Measurements from ENCODE around the gene OSBPL6.
A peak's percentile ranks its signal among the peaks of the same experiment; 100 is the strongest.
"Not testable (repeated sequence)": the region's sequence is repeated elsewhere in the genome, so short reads cannot be mapped to it uniquely, and the experiment has no call there.

The OSBPL6 gene

DNA sequence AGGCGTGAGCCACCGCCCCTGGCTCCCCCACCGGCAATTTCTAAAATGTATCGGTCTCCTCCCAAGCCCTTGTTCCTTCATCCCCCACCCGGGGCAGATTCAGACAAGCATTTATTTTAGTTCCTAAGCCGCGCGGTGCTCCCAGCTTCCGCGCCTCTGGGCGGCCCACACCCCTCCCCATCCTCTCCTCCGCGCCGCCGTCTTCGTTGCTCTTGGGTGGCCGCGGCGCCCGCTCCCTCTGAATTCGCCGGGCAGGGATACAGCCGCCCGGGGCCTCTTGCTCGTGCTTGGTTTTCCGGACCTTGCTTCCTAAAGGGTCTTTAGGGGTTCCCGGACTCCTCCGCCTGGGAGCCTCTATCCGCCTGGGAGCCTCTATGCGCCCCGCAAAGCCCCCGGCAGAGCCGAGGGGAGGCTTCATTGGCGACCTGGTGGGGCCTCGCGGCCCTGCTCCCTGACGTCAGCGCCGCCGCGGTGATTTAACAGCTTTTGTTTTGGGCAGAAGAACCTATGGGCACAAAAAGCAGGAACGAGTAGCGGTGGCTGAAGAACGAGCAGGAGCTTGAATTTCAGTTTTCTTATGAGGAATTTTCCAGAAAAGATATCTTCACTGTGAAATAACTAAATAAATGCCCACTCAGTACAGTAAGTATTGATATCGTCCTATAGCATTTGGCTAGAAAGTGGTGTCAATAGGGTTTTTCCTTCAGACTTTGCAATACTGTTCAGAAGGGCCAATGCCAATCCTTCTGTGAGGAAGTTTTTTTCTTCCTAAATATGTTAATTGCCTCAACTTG lies 219.4 kb downstream of the OSBPL6 start:
- DNase-seq, result peak; percentile 80

- DNase-seq, result peak; percentile 89
Observed at GRCh38 chr2:178414266-178415247, 220.2 kb downstream of the OSBPL6 start.

DNA sequence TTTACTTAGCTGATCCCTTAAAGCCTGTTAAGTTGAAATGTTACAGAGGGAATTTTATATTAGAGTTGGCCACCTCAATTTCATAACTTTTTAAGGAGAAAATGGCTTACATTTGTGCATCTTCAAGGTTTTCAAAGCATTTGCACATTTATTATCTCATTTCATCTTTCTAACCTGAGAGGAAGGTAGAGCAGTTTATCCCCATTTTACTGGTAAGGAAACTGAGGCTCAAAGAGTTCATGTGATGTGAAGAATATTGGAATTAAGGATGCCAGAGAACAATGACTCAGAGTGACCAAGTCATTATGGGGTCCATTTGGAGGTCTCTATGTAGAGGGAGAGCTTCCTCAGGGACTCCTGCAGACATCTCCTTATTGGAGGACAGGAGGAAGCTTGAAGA lies 221.7 kb downstream of the OSBPL6 start:
- no peak for DNase-seq

DNA sequence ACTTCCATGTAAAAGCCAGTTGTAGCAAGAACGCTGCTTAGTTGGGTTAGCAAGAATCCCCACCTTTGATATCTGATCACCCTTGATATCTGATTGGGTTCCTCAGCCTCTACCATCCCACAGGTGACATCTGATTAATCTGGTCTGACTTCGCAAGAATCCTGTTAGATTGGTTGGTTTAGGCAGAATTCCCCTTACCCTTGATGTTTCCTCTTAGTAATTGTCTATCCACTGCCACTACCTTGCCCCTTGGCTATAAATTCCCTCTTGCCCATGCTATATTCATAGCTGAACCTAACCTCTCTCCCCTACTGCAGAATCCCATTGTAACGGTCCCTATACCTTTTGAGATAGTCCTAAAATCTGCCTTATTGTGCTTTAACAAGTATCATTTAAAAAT lies 223.6 kb downstream of the OSBPL6 start:
- no peak for DNase-seq

- no peak for DNase-seq
Observed at GRCh38 chr2:178418426-178418825, 224.1 kb downstream of the OSBPL6 start.

DNA sequence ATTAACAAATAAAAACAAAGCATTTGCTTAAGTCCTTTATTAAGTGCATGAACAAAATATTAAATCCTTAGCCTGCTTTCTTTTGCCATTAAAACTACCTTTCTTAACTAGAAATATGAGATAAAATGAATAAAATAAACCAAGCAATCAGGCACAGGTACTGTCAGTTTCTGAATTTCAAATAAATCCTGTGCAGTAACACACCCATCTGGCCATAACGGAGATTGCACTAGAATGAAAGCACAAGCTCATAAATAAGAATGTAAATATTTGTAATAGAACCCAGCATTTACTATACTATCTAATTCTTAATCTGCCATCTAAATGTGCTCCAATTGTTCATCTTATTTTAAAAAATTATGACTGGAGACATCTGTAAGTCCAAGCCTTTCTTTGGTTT lies 224.8 kb downstream of the OSBPL6 start:
- peak; percentile 9 for DNase-seq

GRCh38 chr2:178420463-178420999 lies 226.2 kb downstream of the OSBPL6 start:
- DNase-seq, result no peak

GRCh38 chr2:178422097-178422496 lies 227.8 kb downstream of the OSBPL6 start:
- no peak for DNase-seq

DNA sequence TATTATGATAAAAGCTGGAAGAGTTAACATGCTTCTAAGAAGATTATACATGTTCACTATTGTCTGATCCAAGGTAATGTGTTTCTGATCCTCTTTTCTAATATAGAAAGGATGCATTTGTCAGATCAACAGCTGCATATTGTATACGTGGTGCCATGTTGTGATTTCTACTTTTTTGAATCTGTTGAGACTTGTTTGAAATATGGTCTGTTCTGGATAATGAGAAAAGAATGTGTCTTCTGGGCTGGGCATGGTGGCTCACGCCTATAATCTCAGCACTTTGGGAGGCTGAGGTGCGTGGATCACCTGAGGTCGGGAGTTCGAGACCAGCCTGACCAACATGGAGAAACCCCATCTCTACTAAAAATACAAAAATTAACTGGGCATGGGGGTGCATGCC lies 229.4 kb downstream of the OSBPL6 start:
- not testable (repeated sequence) for DNase-seq

GRCh38 chr2:178425255-178425827 lies 231.0 kb downstream of the OSBPL6 start:
- DNase-seq, result no peak

GRCh38 chr2:178426388-178426787 lies 232.1 kb downstream of the OSBPL6 start:
- DNase-seq, result no peak

DNA sequence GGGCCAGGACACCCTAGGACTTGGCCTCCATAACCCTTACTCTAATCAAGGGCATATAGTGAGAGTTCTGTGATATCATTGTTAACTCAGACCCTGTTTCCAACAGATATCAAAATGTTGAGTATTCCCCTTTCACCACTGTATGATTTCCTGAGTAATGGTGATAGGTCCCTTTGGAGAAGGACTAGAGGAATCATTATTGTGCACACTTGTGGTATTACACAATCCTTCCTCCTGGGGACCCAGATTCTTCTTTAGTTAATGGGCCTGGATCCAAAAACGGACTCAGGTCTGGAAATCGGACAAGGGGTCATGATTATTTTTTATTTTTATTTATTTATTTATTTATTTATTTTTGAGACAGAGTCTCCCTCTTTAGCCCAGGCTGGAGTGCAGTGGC lies 233.1 kb downstream of the OSBPL6 start:
- DNase-seq, result no peak

DNA sequence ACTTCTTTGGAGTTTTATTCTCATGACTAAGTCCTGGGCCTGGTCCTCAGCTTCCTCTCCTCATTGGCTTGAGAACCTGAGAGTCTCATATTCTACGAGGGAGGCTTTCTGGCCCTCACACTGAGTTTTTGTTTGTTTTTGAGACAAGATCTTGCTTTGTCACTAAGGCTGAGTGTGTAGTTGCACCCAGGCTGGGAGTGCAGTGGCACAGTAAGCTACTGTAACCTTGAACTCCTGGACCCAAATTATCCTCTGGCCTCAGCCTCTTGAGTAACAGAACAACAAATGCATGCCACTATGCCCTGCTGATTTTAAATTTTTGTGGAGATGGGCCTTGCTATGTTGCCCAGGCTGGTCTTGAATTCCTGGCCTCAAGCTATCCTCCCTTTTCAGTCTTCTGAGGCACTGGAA lies 234.1 kb downstream of the OSBPL6 start:
- DNase-seq, result no peak

DNA sequence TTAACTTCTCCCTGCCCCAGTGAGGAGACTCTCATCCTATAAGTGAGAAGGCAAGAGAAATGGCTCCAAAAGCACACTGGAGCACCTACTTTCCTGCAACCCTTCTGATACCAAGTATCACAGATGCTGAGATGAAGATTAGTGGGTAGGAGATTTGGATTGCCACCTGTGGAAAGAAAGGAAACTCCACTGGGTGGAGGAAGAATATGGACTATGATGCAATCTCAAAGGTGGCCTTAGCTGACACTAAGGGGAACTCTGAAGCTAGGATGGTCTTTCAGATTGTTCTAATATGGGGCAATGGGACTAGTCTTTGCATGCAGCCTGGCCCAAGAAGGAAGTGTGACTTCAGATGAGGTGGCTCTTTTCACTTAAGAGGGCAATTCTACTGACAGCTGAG lies 235.0 kb downstream of the OSBPL6 start:
- DNase-seq, result no peak

DNA sequence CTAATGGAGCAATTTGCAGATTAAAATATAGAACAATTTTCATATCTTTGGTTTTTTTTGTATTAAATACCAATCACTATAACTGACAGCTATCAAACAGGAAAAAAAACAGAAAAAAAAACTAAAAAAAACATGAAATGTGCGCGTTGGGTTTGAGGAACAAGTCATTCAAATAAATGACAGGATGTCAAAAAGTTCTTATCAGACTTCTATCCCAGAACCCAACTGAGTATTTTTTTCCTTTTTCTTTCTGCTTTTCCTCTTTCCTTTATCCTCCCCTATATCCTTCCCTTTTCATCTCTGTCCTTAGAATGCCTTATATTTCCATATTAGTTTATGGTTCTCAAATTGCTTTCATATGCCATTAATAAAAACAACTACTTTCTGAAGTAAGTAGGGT lies 242.3 kb downstream of the OSBPL6 start:
- no peak for DNase-seq

GRCh38 chr2:178441426-178441825 lies 247.1 kb downstream of the OSBPL6 start:
- no peak for DNase-seq

- no peak for DNase-seq
Observed at GRCh38 chr2:178448968-178449661, 254.8 kb downstream of the OSBPL6 start.

GRCh38 chr2:178449700-178450523 lies 255.6 kb downstream of the OSBPL6 start:
- DNase-seq, result peak; percentile 54

DNA sequence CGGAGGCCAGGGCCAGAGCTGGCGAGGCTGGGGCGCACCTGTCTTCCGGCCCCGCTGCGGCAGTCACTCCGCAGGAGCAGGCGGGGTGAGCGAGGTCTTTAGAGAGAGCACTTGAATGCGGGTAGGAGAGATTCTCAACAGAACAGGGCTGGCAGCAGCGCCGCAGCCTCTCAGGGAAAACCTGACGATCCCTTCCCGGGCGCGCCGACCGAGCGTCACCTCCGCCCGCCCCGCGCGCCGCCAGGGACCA lies 256.1 kb downstream of the OSBPL6 start:
- DNase-seq, result no peak

DNA sequence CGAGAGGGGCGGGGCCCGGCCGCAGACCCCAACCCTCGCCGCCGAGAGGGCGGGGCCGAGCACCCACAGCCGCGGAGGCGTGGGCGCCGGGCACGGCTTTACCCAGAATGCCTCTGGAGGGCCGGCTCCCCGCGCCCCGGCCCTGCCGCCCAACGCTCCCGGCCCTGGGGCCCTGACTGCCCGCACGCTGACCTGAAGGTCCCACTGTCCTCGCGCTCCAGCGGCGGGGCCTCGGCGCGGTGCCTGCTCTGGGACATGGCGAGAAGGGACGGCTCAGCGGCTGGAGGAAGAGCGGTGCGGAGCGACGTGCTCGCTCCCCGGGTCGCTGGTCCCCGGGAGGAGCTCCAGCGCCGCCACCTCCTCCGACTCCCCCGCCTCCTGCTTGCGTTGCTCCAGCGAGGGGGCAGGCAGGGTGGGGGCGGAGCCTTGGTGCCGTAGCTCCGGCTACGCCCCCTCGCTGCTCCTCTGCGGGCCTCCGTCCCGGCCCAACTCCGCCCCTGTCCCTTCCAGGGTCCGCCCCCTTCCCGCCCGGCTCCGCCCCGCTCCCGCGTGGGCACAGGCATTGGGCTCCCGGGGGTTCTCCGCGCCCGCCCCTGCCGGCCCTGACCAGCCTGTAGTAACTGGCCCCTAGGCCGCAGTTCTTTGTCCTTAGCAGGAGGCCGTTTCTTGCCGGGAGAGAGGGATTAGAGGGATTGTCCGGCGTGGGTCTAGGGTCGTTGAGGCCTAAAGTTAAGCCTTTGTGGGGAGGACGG lies 256.6 kb downstream of the OSBPL6 start, which contains the start of the genes PJVK and PRKRA:
Gene PJVK (plus strand): TSS at position 605 of the 752 bp plus-strand sequence. CDS start 2,032 bp downstream, outside the sequence.
Gene PRKRA (minus strand): TSS at position 402 of the 752 bp plus-strand sequence. CDS start 145 bp downstream, at position 257.
- peak; percentile 94 for DNase-seq

GRCh38 chr2:178452334-178452733 lies 258.0 kb downstream of the OSBPL6 start:
- no peak for DNase-seq
